Bronchial epithelial cell (primary cell): ENCODE measurements around the gene PTGES3. TPM values are rescaled to one million over a fixed set of nuclear protein-coding genes. Genes with fewer than 3 reads are reported as not detected.

ENCODE experiments used
- DNase-seq: peaks from one replicate; pipeline ENCODE4 v3.0.0-alpha.2; 2010; ENCODE audit warnings: low read depth
- FAIRE-seq: peaks from 2 replicates; lab custom pipeline; 2011; peaks lifted over from hg19 to GRCh38; lab: Jason Lieb, UNC
- H3K27me3 ChIP-seq: 2 replicates; pipeline ENCODE4 v1.5.1; 2011; ENCODE audit warnings: low read length; ENCODE audit not compliant: control insufficient read depth, insufficient read depth
- H3K36me3 ChIP-seq: 2 replicates; pipeline ENCODE4 v1.5.1; 2011; ENCODE audit warnings: low read length; ENCODE audit not compliant: control insufficient read depth, insufficient read depth
- H3K4me3 ChIP-seq: 2 replicates; pipeline ENCODE4 v1.5.1; 2011; ENCODE audit warnings: mild to moderate bottlenecking, low read depth, low read length, control low read depth
- CTCF ChIP-seq: IDR thresholded peaks from 2 replicates; pipeline ENCODE4 v1.5.1; 2011; ENCODE audit warnings: mild to moderate bottlenecking, moderate library complexity, low read length, control low read depth, inconsistent platforms; ENCODE audit not compliant: insufficient read depth, severe bottlenecking
- total RNA-seq: library from RNA; depleted of rRNA; stranded (reverse); fragments of >200 nt; gene quantifications from 2 replicates; pipeline ENCODE4 v1.2.1, GENCODE V29; 2014

The PTGES3 gene
- total RNA-seq, 1 donor from 2014 or later = 58.4 TPM

DNA sequence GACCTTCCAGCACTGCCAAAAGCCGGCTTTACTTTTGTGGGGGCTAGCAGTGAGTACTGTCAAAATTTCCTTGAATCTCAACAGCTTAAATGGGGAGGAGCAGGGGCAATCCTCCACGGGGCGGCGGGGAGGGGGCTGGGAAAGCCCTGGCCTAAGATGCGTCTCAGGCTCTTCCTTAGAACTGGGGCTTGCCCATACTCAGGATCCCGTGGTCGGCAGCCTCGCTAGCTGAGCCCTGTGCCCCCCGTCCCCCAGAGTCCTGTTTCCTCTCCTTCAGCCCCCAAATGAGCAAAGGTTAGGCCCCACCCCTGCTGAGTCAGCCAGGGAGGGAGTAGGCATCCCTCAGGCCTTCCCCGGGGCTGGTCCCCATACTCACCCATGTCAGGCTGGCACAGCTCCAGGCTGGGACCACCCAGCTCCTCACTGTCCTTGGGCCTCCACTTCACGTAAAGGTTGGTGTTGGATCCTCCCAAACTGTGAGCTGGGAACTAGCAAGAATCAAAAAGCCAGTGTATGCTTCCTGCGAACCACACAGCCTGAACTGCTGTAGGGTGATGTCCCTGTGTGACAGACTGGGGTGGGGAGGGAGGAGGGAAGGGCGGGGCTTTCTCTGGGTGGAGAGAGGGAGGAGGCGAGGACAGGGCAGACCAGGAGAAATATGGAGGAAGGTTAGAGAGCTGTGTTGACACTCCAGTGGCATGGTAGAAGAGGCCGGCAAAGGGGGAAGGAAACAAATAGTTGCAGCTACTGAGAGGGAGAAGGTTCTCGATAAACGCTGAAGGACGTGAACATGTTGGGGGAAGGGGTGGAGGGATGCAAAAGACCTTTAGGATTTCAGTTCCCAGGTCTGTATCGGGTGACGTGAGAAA lies 52.0 kb downstream of the PTGES3 start:
- FAIRE-seq = no peak
- no peak for TF ChIP-seq CTCF
- DNase-seq = peak; percentile 85
- Histone ChIP-seq H3K36me3 (peaks cover 9% of the 10 kb centered on the region), H3K27me3 (no peaks in the 10 kb centered on the region), H3K4me3 (peak overlapping the region; percentile 85)

DNA sequence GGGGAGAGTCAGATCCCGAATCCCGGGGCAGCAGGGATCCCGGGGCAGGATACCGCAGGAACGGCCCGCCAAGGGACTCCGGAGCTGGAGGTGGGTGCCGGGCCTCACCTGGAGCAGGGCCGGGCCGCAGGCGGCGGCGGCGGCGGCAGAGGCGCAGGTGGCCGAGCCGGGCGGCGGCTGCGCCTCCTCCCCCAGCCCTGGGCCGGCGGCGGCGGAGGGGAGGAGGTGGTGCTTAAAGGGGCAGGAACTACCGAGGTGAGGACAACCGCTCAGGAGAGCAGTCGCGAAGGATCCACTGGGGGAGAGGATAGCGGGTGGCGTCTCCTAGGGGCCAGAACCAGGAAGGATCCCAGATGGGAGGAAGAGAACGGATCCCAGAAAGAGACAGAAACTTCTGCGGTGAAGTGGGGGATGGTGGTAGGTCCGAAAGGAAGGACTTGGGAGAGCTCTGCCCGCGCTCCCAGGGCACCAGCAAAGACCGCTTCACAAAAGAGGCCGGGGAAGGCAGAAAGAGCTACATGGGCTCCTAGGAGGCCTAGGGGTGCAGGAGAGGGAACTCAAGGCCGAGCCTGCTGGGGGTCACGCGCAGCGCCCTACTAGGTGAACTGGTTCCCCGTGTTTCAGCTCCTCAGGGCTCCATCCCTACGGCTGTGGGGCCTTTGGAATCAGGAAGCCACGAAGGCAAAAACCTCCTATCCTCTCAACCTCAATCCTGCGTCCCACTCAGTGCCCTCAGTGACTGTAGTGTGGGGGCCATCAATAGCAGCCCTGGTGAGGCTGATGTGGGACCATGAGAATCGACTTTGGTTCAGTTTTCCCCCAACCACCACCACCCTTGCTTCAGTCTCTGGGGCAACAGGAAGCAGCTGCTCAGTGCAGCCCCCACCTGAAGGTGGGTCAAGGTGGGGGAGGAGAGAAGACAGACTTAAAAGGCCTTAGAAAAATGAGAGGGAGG lies 53.0 kb downstream of the PTGES3 start:
- DNase-seq = peak; percentile 86
- H3K27me3 ChIP-seq = no peaks in the 10 kb centered on the region
- H3K36me3 ChIP-seq = peaks cover 9% of the 10 kb centered on the region
- FAIRE-seq = no peak
- peak overlapping the region; percentile 85 for H3K4me3 ChIP-seq
- TF ChIP-seq CTCF = peak; percentile 71

DNA sequence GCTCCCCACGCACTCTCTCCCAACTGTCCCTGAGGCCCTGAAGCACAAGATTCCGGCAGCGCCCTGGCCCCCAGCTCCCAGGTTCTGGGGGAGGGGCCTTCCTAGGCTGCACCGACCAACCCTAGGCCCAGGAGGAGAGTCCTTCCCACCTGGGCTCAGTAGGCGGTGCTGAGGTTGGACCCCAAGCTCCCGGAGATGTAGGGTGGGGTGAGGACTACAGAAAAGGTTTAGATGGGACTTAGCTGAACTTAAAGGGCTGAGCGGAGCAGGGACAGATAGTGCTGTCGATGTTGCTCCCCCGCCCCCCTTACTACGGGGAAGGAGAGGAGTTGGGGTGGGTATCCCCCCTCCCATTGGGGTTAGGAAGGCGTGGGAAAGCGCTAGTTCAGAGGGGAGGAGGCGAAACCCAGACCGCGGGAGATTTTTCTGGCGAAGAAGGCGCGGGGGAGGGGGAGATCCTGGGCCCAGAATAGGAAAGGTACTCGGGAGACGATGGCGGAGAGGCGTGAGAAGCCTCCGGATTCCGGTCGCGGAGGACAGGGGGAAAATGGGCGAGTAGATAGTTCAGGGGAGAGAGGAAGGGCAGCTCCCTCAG lies 53.7 kb downstream of the PTGES3 start:
- Histone ChIP-seq H3K4me3 (peak overlapping the region; percentile 85), H3K27me3 (no peaks in the 10 kb centered on the region), H3K36me3 (peaks cover 6% of the 10 kb centered on the region)
- TF ChIP-seq CTCF = no peak
- DNase-seq (peak; percentile 72), FAIRE-seq (no peak)

- TF ChIP-seq CTCF = no peak
- DNase-seq (peak; percentile 8), FAIRE-seq (no peak)
- H3K27me3 ChIP-seq = no peaks in the 10 kb centered on the region
- peaks cover 1% of the 10 kb centered on the region for H3K36me3 ChIP-seq
- H3K4me3 ChIP-seq = peak overlapping the region; percentile 85
Measured at GRCh38 chr12:56633468-56634241, 54.4 kb downstream of the PTGES3 start.

- FAIRE-seq (no peak), DNase-seq (no peak)
- no peak overlapping the region for H3K4me3 ChIP-seq
- H3K27me3 ChIP-seq = no peaks in the 10 kb centered on the region
- no peaks in the 10 kb centered on the region for H3K36me3 ChIP-seq
- no peak for TF ChIP-seq CTCF
Measured at GRCh38 chr12:56632701-56633467, 55.2 kb downstream of the PTGES3 start.
